SK-N-MC (cell line): ENCODE measurements around the gene SCN8A.

Experiments used
- EZH2 ChIP-seq: fragments of 200-600 bp; sonication (generic); IDR thresholded peaks from one replicate; pipeline ENCODE4 v1.6.1; 2017; ENCODE audit warnings: antibody characterized with exemption
- POLR2AphosphoS5 ChIP-seq: IDR thresholded peaks from 2 replicates; pipeline ENCODE4 v1.6.1; 2012; ENCODE audit warnings: mild to moderate bottlenecking, low read depth, low read length, borderline replicate concordance

DNA sequence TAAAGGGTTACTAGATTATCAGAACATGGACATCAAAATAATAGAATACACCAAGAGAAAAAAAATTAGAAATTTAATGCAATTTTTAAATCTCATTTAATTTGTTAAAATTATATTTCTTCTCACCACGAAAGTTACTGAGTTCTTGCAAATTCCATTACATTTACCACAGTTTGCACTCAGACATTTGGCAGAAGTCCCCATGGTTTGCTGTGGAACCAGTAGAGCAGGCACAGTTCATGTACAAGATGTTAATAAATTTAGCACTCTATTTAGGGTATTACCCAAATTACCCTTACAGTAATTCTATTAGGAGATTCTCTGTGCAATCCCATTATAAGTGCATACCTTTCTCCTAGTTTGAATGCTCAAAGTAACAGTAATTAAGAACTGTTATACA lies 9.7 kb downstream of the SCN8A start:
- TF ChIP-seq EZH2 = no peak
- no peak for TF ChIP-seq POLR2AphosphoS5
